ENCODE data around the gene SYT7. TPM values are rescaled to one million over a fixed set of nuclear protein-coding genes. Genes with fewer than 3 reads are reported as not detected.

The SYT7 gene
- total RNA-seq, 4 donors from 2014 or later = 5.2 to 12.6 (median 8.8) TPM

- 20 to 67% methylated on average over 1 to 14 of the region's 22 CpGs for WGBS, 2 donors
- no peak for TF ChIP-seq CTCF (IDR thresholded peaks at IDR 0.05)
- TF ChIP-seq POLR2A (IDR thresholded peaks at IDR 0.05) = no peak
- no peaks in the 10 kb centered on the region for H3K9me3 ChIP-seq
- H3K27me3 ChIP-seq = no peaks in the 10 kb centered on the region
- intact Hi-C loops (cut with DNase I) = loop anchor here (2.0 to 10.0 kb wide), 2 partner anchors 39 to 71 kb away; no protein-coding TSS in a partner anchor
- H3K4me1 ChIP-seq = no peaks in the 10 kb centered on the region
- no peak for DNase-seq
- no peaks in the 10 kb centered on the region for H3K36me3 ChIP-seq
- no peak overlapping the region for H3K4me3 ChIP-seq (replicated peaks in 1 of 3)
- no peak overlapping the region for H3K27ac ChIP-seq
Observed at GRCh38 chr11:61516191-61516590, 64.7 kb downstream of the SYT7 start.

GRCh38 chr11:61515686-61516085 lies 65.2 kb downstream of the SYT7 start:
- H3K4me3 ChIP-seq (replicated peaks in 1 of 3) = no peak overlapping the region
- H3K4me1 ChIP-seq = no peaks in the 10 kb centered on the region
- intact Hi-C loops (cut with DNase I) = loop anchor here (2.0 to 10.0 kb wide), 2 partner anchors 39 to 71 kb away; no protein-coding TSS in a partner anchor
- H3K36me3 ChIP-seq = no peaks in the 10 kb centered on the region
- H3K27ac ChIP-seq = no peak overlapping the region
- TF ChIP-seq CTCF (IDR thresholded peaks at IDR 0.05) (no peak), POLR2A (IDR thresholded peaks at IDR 0.05) (no peak)
- 71 to 73% methylated on average over 9 of the region's 10 CpGs for WGBS, 2 donors
- no peaks in the 10 kb centered on the region for H3K9me3 ChIP-seq
- H3K27me3 ChIP-seq = no peaks in the 10 kb centered on the region
- DNase-seq = no peak

- H3K27me3 ChIP-seq = peaks cover 5% of the 10 kb centered on the region
- TF ChIP-seq POLR2A (IDR thresholded peaks at IDR 0.05) (no peak), CTCF (IDR thresholded peaks at IDR 0.05) (no peak)
- DNase-seq = no peak
- peaks cover 5 to 7% of the 10 kb centered on the region in 2 donors for H3K4me1 ChIP-seq
- H3K27ac ChIP-seq = no peak overlapping the region
- intact Hi-C loops (cut with DNase I) = loop anchor here (10.0 kb wide), 1 partner anchor 69 kb away; no protein-coding TSS in a partner anchor
- WGBS, 2 donors = 79% methylated on average over 11 of the region's 11 CpGs
- no peaks in the 10 kb centered on the region for H3K36me3 ChIP-seq
- no peak overlapping the region for H3K4me3 ChIP-seq (replicated peaks in 1 of 3)
- no peaks in the 10 kb centered on the region for H3K9me3 ChIP-seq
Observed at GRCh38 chr11:61514050-61514917, 66.6 kb downstream of the SYT7 start.

GRCh38 chr11:61513143-61513765 lies 67.6 kb downstream of the SYT7 start:
- intact Hi-C loops (cut with DNase I) = loop anchor here (10.0 kb wide), 1 partner anchor 68 kb away; no protein-coding TSS in a partner anchor
- H3K27me3 ChIP-seq = peaks cover 8% of the 10 kb centered on the region
- no peak overlapping the region for H3K27ac ChIP-seq
- H3K4me3 ChIP-seq (replicated peaks in 1 of 3) = no peak overlapping the region
- TF ChIP-seq POLR2A (IDR thresholded peaks at IDR 0.05) (no peak), CTCF (IDR thresholded peaks at IDR 0.05) (no peak)
- H3K4me1 ChIP-seq = peaks cover 12 to 15% of the 10 kb centered on the region in 2 donors
- WGBS, 2 donors = 79 to 81% methylated on average over 11 of the region's 11 CpGs
- no peaks in the 10 kb centered on the region for H3K9me3 ChIP-seq
- no peaks in the 10 kb centered on the region for H3K36me3 ChIP-seq
- DNase-seq = no peak

Data from thyroid gland (tissue), 4 donors.